Measurements from ENCODE around the gene KMT2A.

Gene KMT2A

GRCh38 chr11:118488480-118489109, 52.3 kb downstream of the KMT2A start:
- DNase-seq (ENCODE audit: low read depth): peak; percentile 61

GRCh38 chr11:118491041-118491440, 54.7 kb downstream of the KMT2A start:
- DNase-seq (ENCODE audit: low read depth): no peak

- DNase-seq (ENCODE audit: low read depth): no peak
Observed at GRCh38 chr11:118497831-118498230, 61.5 kb downstream of the KMT2A start.

- no peak for DNase-seq (ENCODE audit: low read depth)
Observed at GRCh38 chr11:118503216-118503615, 66.9 kb downstream of the KMT2A start.

- no peak for DNase-seq (ENCODE audit: low read depth)
Observed at GRCh38 chr11:118511601-118512000, 75.3 kb downstream of the KMT2A start.

GRCh38 chr11:118514103-118514502, 77.8 kb downstream of the KMT2A start:
- DNase-seq (ENCODE audit: low read depth): no peak

GRCh38 chr11:118519549-118519948, 83.3 kb downstream of the KMT2A start:
- no peak for DNase-seq (ENCODE audit: low read depth)

- DNase-seq (ENCODE audit: low read depth): no peak
Observed at GRCh38 chr11:118521892-118522311, 85.6 kb downstream of the KMT2A start.

GRCh38 chr11:118522571-118523072, 86.3 kb downstream of the KMT2A start:
- no peak for DNase-seq (ENCODE audit: low read depth)

GRCh38 chr11:118524356-118524755, 88.1 kb downstream of the KMT2A start:
- DNase-seq (ENCODE audit: low read depth): no peak

GRCh38 chr11:118524757-118525470, 88.6 kb downstream of the KMT2A start:
- DNase-seq (ENCODE audit: low read depth): no peak

GRCh38 chr11:118526688-118527087, 90.4 kb downstream of the KMT2A start:
- DNase-seq (ENCODE audit: low read depth): no peak

- DNase-seq (ENCODE audit: low read depth): no peak
Observed at GRCh38 chr11:118527109-118527508, 90.8 kb downstream of the KMT2A start, which contains the start of gene TTC36. Gene TTC36 (plus strand): TSS chr11:118527474. CDS start chr11:118527495, 21 bp downstream.

- DNase-seq (ENCODE audit: low read depth): no peak
Observed at GRCh38 chr11:118528511-118528910, 92.2 kb downstream of the KMT2A start.

GRCh38 chr11:118529584-118530175, 93.4 kb downstream of the KMT2A start:
- DNase-seq (ENCODE audit: low read depth): no peak

GRCh38 chr11:118530180-118530682, 93.9 kb downstream of the KMT2A start:
- no peak for DNase-seq (ENCODE audit: low read depth)

GRCh38 chr11:118530683-118531596, 94.6 kb downstream of the KMT2A start, which contains the start of gene TMEM25:
Gene TMEM25 (plus strand): TSS chr11:118531192. CDS start chr11:118531802, 610 bp downstream.
- DNase-seq (ENCODE audit: low read depth): peak; percentile 48

- DNase-seq (ENCODE audit: low read depth): no peak
Observed at GRCh38 chr11:118531597-118532084, 95.3 kb downstream of the KMT2A start.

GRCh38 chr11:118532091-118532490, 95.8 kb downstream of the KMT2A start:
- no peak for DNase-seq (ENCODE audit: low read depth)

GRCh38 chr11:118532852-118533768, 96.8 kb downstream of the KMT2A start:
- DNase-seq (ENCODE audit: low read depth): no peak

All from stimulated activated CD8-positive, alpha-beta memory T cell treated with anti-CD3 and anti-CD28 coated beads, Interleukin-15, amount 100 ng/mL, for 24 hours (primary cell).